Measurements from ENCODE around the gene DAPL1.

DAPL1 gene

GRCh38 chr2:158805255-158805654 is 10.1 kb downstream of the DAPL1 start:
- no peak for TF ChIP-seq ARNT (IDR thresholded peaks at IDR 0.05)
- TF ChIP-seq HDGF (IDR thresholded peaks at IDR 0.05; ENCODE audit: borderline replicate concordance), result no peak
- no peak for TF ChIP-seq FOXK2 (IDR thresholded peaks at IDR 0.05)
- TF ChIP-seq ELF4 (IDR thresholded peaks at IDR 0.05), result no peak
- no peak for TF ChIP-seq SP1 (IDR thresholded peaks at IDR 0.05)
- no peak for TF ChIP-seq CTBP1 (IDR thresholded peaks at IDR 0.05; ENCODE audit: borderline replicate concordance)
- no peak for TF ChIP-seq NFRKB (IDR thresholded peaks at IDR 0.05)
- TF ChIP-seq FOXM1 (IDR thresholded peaks at IDR 0.05; ENCODE audit: borderline replicate concordance), result no peak
- TF ChIP-seq BHLHE40 (IDR thresholded peaks at IDR 0.05; ENCODE audit: borderline replicate concordance), result no peak
- TF ChIP-seq ZNF384 (IDR thresholded peaks at IDR 0.05), result no peak
- POLR2A ChIA-PET, result no interaction called here
- CTCF ChIA-PET, result no interaction called here
- DNase-seq (ENCODE audit: extremely low spot score), result no peak

GRCh38 chr2:158805936-158806335 is 10.8 kb downstream of the DAPL1 start:
- DNase-seq (ENCODE audit: extremely low spot score), result no peak
- CTCF ChIA-PET, result interaction anchor here (0.6 kb wide), 1 partner anchor 18 kb away, joined by 3 read pairs; no protein-coding TSS in a partner anchor
- POLR2A ChIA-PET, result no interaction called here
- TF ChIP-seq TARDBP (IDR thresholded peaks at IDR 0.05) (no peak), BHLHE40 (IDR thresholded peaks at IDR 0.05; ENCODE audit: borderline replicate concordance) (no peak), SUZ12 (IDR thresholded peaks at IDR 0.05) (no peak), FOXA1 (IDR thresholded peaks at IDR 0.05) (no peak), L3MBTL2 (conservative IDR thresholded peaks at IDR 0.05) (no peak), CTBP1 (IDR thresholded peaks at IDR 0.05; ENCODE audit: borderline replicate concordance) (no peak), ARNT (IDR thresholded peaks at IDR 0.05) (no peak), FOXM1 (IDR thresholded peaks at IDR 0.05; ENCODE audit: borderline replicate concordance) (no peak), HDGF (IDR thresholded peaks at IDR 0.05; ENCODE audit: borderline replicate concordance) (no peak), ZNF384 (IDR thresholded peaks at IDR 0.05) (no peak), SP1 (IDR thresholded peaks at IDR 0.05) (no peak), ELF4 (IDR thresholded peaks at IDR 0.05) (no peak), LEF1 (IDR thresholded peaks at IDR 0.05; ENCODE audit: borderline replicate concordance) (no peak)

GRCh38 chr2:158806941-158807340 is 11.8 kb downstream of the DAPL1 start:
- POLR2A ChIA-PET, result no interaction called here

GRCh38 chr2:158808426-158808825 is 13.3 kb downstream of the DAPL1 start:
- no peak for TF ChIP-seq ELF4 (IDR thresholded peaks at IDR 0.05)
- no peak for TF ChIP-seq ZNF384 (IDR thresholded peaks at IDR 0.05)
- POLR2A ChIA-PET, result no interaction called here
- DNase-seq (ENCODE audit: extremely low spot score), result no peak
- CTCF ChIA-PET, result no interaction called here

More at GRCh38 chr2:158806941-158807340, 11.8 kb downstream of the DAPL1 start:
- TF ChIP-seq SUZ12 (IDR thresholded peaks at IDR 0.05) (no peak), SP1 (IDR thresholded peaks at IDR 0.05) (no peak), L3MBTL2 (conservative IDR thresholded peaks at IDR 0.05) (no peak), ZNF384 (IDR thresholded peaks at IDR 0.05) (no peak)
- CTCF ChIA-PET, result no interaction called here
- no peak for DNase-seq (ENCODE audit: extremely low spot score)

GRCh38 chr2:158809816-158810215 is 14.7 kb downstream of the DAPL1 start:
- CTCF ChIA-PET, result no interaction called here
- no peak for DNase-seq (ENCODE audit: extremely low spot score)
- POLR2A ChIA-PET, result no interaction called here
- TF ChIP-seq FOXA1 (IDR thresholded peaks at IDR 0.05) (no peak), ZNF384 (IDR thresholded peaks at IDR 0.05) (no peak), FOXK2 (IDR thresholded peaks at IDR 0.05) (no peak), SP1 (IDR thresholded peaks at IDR 0.05) (no peak), HDGF (IDR thresholded peaks at IDR 0.05; ENCODE audit: borderline replicate concordance) (no peak), TARDBP (IDR thresholded peaks at IDR 0.05) (no peak), L3MBTL2 (conservative IDR thresholded peaks at IDR 0.05) (no peak), ARNT (IDR thresholded peaks at IDR 0.05) (no peak)

- DNase-seq (ENCODE audit: extremely low spot score), result no peak
- ChIA-PET CTCF (interaction anchor here (1.0 kb wide), 1 partner anchor 57 kb away, joined by 3 read pairs; no protein-coding TSS in a partner anchor), POLR2A (no interaction called here)
- TF ChIP-seq SP1 (IDR thresholded peaks at IDR 0.05), result no peak
- TF ChIP-seq LEF1 (IDR thresholded peaks at IDR 0.05; ENCODE audit: borderline replicate concordance), result no peak
- TF ChIP-seq SUZ12 (IDR thresholded peaks at IDR 0.05), result no peak
- no peak for TF ChIP-seq PKNOX1 (IDR thresholded peaks at IDR 0.05)
- no peak for TF ChIP-seq BHLHE40 (IDR thresholded peaks at IDR 0.05; ENCODE audit: borderline replicate concordance)
- TF ChIP-seq TARDBP (IDR thresholded peaks at IDR 0.05), result no peak
- no peak for TF ChIP-seq NFRKB (IDR thresholded peaks at IDR 0.05)
- TF ChIP-seq ZNF384 (IDR thresholded peaks at IDR 0.05), result no peak
- no peak for TF ChIP-seq CTBP1 (IDR thresholded peaks at IDR 0.05; ENCODE audit: borderline replicate concordance)
- TF ChIP-seq FOXA1 (IDR thresholded peaks at IDR 0.05), result no peak
These were observed 15.8 kb downstream of the DAPL1 start for GRCh38 chr2:158810731-158811460.

DNA sequence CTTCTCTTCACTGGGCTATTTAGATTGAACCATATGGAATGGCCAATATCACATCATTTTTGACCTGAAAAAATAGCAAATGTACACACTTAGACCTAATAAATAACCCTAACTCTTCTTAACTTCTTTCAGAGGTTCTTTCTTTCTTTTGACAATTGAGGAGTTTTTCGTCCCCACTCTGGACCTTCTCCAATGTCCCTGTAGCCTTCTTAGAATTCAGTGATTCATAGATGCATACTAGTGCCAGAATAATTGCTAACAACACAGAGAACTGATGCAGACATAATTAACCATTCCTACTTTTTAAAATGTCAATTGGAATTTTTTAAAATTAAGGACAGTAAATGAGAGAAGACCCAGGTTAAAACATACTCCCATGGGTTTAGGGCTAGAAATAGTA is 20.0 kb downstream of the DAPL1 start:
- CTCF ChIA-PET, result no interaction called here
- POLR2A ChIA-PET, result no interaction called here
- TF ChIP-seq NFRKB (IDR thresholded peaks at IDR 0.05), result no peak
- TF ChIP-seq FOXA1 (IDR thresholded peaks at IDR 0.05), result no peak
- TF ChIP-seq SUZ12 (IDR thresholded peaks at IDR 0.05), result no peak
- TF ChIP-seq FOXK2 (IDR thresholded peaks at IDR 0.05), result no peak
- TF ChIP-seq SP1 (IDR thresholded peaks at IDR 0.05), result no peak
- TF ChIP-seq LEF1 (IDR thresholded peaks at IDR 0.05; ENCODE audit: borderline replicate concordance), result no peak
- TF ChIP-seq ZNF384 (IDR thresholded peaks at IDR 0.05), result no peak
- TF ChIP-seq CTBP1 (IDR thresholded peaks at IDR 0.05; ENCODE audit: borderline replicate concordance), result no peak
- TF ChIP-seq HDGF (IDR thresholded peaks at IDR 0.05; ENCODE audit: borderline replicate concordance), result no peak
- TF ChIP-seq TARDBP (IDR thresholded peaks at IDR 0.05), result no peak
- no peak for TF ChIP-seq L3MBTL2 (conservative IDR thresholded peaks at IDR 0.05)
- TF ChIP-seq PKNOX1 (IDR thresholded peaks at IDR 0.05), result no peak
- no peak for TF ChIP-seq FOXM1 (IDR thresholded peaks at IDR 0.05; ENCODE audit: borderline replicate concordance)
- TF ChIP-seq ELF4 (IDR thresholded peaks at IDR 0.05), result no peak
- TF ChIP-seq BHLHE40 (IDR thresholded peaks at IDR 0.05; ENCODE audit: borderline replicate concordance), result no peak
- DNase-seq (ENCODE audit: extremely low spot score), result no peak

All from HEK293T (cell line).